AG09309 (cell line): ENCODE results near the gene PRSS57.
A peak's percentile ranks its signal among the peaks of the same experiment; 100 is the strongest.
"Not testable (repeated sequence)": the region's sequence is repeated elsewhere in the genome, so short reads cannot be mapped to it uniquely, and the experiment has no call there.

Experiments
- DNase-seq: peaks from one replicate; pipeline ENCODE4 v3.0.0-alpha.2; 2010; ENCODE audit warnings: low read depth
- H3K4me3 ChIP-seq: 2 replicates; pipeline ENCODE4 v1.5.1; 2011; ENCODE audit warnings: mild to moderate bottlenecking, low read depth, low read length, moderate library complexity; ENCODE audit not compliant: control insufficient read depth
- CTCF ChIP-seq: IDR thresholded peaks from 2 replicates; pipeline ENCODE4 v1.5.1; 2011; ENCODE audit warnings: mild to moderate bottlenecking, low read depth, low read length, inconsistent platforms; ENCODE audit not compliant: insufficient read depth, control insufficient read depth; ENCODE audit errors: missing control alignments

Gene PRSS57

DNA sequence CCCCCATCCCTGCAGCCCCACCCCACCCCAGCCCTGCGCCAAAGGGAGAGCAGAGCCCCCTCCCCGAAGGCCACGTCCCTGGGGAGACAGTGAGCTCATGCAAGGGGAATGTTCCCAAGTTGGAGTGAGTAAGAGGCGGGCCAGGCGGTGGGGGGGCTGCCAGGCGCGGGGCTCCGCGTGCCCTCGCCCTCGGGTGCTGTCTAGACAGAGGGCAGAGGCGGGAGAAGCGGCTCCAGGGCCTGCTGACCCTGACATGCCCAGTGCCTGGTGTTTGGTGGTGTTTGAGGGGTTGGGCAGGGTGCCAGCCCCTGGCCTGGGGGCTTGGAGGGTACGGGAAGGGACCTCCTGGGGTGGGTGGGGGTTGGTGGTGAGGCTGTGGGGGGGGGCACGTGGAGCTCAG is 18.1 kb downstream of the PRSS57 start:
- peak; percentile 25 for DNase-seq

GRCh38 chr19:676339-677105 is 18.7 kb downstream of the PRSS57 start, which contains the start of gene FSTL3:
Gene FSTL3 (plus strand): TSS chr19:676392. CDS start chr19:676424, 32 bp downstream.
- no peak for DNase-seq
- no peak for TF ChIP-seq CTCF
- H3K4me3 ChIP-seq, result peak within 1 kb of the TSS; percentile 80

More for the DNA sequence above, 18.1 kb downstream of the PRSS57 start:
- H3K4me3 ChIP-seq, result peak overlapping the region; percentile 80
- no peak for TF ChIP-seq CTCF

DNA sequence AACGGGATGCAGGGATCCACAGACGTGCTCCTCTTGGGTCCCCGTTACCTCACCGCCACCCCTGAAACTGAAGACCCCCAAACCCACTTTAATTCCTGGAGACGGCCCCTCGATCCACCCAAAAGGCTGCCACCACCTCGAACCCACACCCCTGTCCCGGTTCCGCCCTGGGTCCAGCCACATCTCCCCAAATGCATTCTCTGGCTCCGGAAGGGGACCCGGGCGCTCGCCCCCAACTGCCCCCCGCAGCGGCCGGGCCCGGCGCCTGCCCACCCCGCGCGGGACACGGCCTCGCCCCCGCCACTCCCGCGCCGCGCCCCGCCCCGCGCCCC is 19.3 kb downstream of the PRSS57 start:
- no peak for TF ChIP-seq CTCF
- H3K4me3 ChIP-seq, result peak overlapping the region; percentile 80
- no peak for DNase-seq

- no peak overlapping the region for H3K4me3 ChIP-seq
- no peak for DNase-seq
- TF ChIP-seq CTCF, result no peak
These were observed 20.7 kb downstream of the PRSS57 start for GRCh38 chr19:674282-675151.

DNA sequence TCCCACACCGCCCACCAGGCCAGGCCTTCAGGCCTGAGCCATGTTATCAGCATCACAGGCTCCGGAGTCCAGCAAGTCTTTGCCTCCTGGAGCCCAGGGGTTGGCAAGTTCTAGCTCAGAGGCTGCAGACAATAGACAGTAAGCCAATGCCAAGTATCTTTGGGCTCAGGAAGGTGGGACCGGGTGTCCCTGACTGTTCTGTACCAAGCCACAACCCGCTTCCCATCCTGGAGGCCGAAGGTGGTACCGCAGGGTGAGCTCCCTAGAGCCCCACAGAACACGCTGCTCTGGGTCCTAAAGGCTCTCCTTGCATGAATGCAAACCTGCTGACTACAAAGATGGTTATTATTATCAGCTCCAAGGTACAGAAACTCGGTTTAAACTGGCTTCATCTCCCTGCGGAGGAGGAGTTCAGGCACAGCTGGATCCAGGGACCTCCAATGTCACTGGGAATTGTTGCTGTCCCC is 24.6 kb downstream of the PRSS57 start:
- DNase-seq, result no peak
- no peak overlapping the region for H3K4me3 ChIP-seq
- no peak for TF ChIP-seq CTCF

GRCh38 chr19:668675-669434 is 26.4 kb downstream of the PRSS57 start:
- not testable (repeated sequence) for DNase-seq, H3K4me3 ChIP-seq

GRCh38 chr19:666985-667573 is 28.2 kb downstream of the PRSS57 start:
- DNase-seq, H3K4me3 ChIP-seq: not testable (repeated sequence)
